ENCODE data around the gene HSD3B2.

The HSD3B2 gene

GRCh38 chr1:119397986-119398385 lies 17.0 kb upstream of the HSD3B2 start:
- DNase-seq (ENCODE audit: low read depth), result no peak

GRCh38 chr1:119404736-119405135 lies 10.2 kb upstream of the HSD3B2 start:
- no peak for DNase-seq (ENCODE audit: low read depth)

GRCh38 chr1:119409731-119410130 lies 5.2 kb upstream of the HSD3B2 start:
- DNase-seq (ENCODE audit: low read depth), result no peak

GRCh38 chr1:119410961-119411360 lies 4.0 kb upstream of the HSD3B2 start:
- no peak for DNase-seq (ENCODE audit: low read depth)

GRCh38 chr1:119416006-119416640 lies 1.2 kb downstream of the HSD3B2 start:
- DNase-seq (ENCODE audit: low read depth), result no peak

- no peak for DNase-seq (ENCODE audit: low read depth)
Measured at GRCh38 chr1:119419109-119419508, 4.2 kb downstream of the HSD3B2 start.

- no peak for DNase-seq (ENCODE audit: low read depth)
Measured at GRCh38 chr1:119420638-119421037, 5.7 kb downstream of the HSD3B2 start.

- DNase-seq (ENCODE audit: low read depth), result no peak
Measured at GRCh38 chr1:119422631-119423030, 7.7 kb downstream of the HSD3B2 start.

GRCh38 chr1:119428991-119429390 lies 14.0 kb downstream of the HSD3B2 start:
- DNase-seq (ENCODE audit: low read depth), result no peak

- no peak for DNase-seq (ENCODE audit: low read depth)
Measured at GRCh38 chr1:119429687-119430086, 14.7 kb downstream of the HSD3B2 start.

GRCh38 chr1:119430486-119430885 lies 15.5 kb downstream of the HSD3B2 start:
- no peak for DNase-seq (ENCODE audit: low read depth)

GRCh38 chr1:119431836-119432235 lies 16.9 kb downstream of the HSD3B2 start:
- DNase-seq (ENCODE audit: low read depth), result no peak

- DNase-seq (ENCODE audit: low read depth), result no peak
Measured at GRCh38 chr1:119435052-119435451, 20.1 kb downstream of the HSD3B2 start.

- DNase-seq (ENCODE audit: low read depth), result no peak
Measured at GRCh38 chr1:119438761-119439160, 23.8 kb downstream of the HSD3B2 start.

- no peak for DNase-seq (ENCODE audit: low read depth)
Measured at GRCh38 chr1:119440721-119441307, 25.9 kb downstream of the HSD3B2 start.

- DNase-seq (ENCODE audit: low read depth), result no peak
Measured at GRCh38 chr1:119442756-119443155, 27.8 kb downstream of the HSD3B2 start.

GRCh38 chr1:119446321-119446720 lies 31.4 kb downstream of the HSD3B2 start:
- DNase-seq (ENCODE audit: low read depth), result no peak

GRCh38 chr1:119447344-119448126 lies 32.6 kb downstream of the HSD3B2 start:
- no peak for DNase-seq (ENCODE audit: low read depth)

- DNase-seq (ENCODE audit: low read depth), result no peak
Measured at GRCh38 chr1:119448127-119448511, 33.2 kb downstream of the HSD3B2 start.

GRCh38 chr1:119449971-119450370 lies 35.0 kb downstream of the HSD3B2 start:
- DNase-seq (ENCODE audit: low read depth), result no peak

GRCh38 chr1:119451158-119451557 lies 36.2 kb downstream of the HSD3B2 start:
- no peak for DNase-seq (ENCODE audit: low read depth)

- DNase-seq (ENCODE audit: low read depth), result no peak
Measured at GRCh38 chr1:119452091-119452490, 37.1 kb downstream of the HSD3B2 start.

- no peak for DNase-seq (ENCODE audit: low read depth)
Measured at GRCh38 chr1:119453021-119453420, 38.1 kb downstream of the HSD3B2 start.

Data from activated T-helper 9 cell treated with anti-CD3 and anti-CD28 coated beads, Interleukin-2, amount 50 U/mL, for 16 hours (primary cell).